KMS-11 (cell line): Measurements from ENCODE around the gene CPZ.

Experiments
- H2AFZ ChIP-seq: fragments of 200-600 bp; sonication (generic); 2 replicates; pipeline ENCODE4 v1.6.1; 2016; ENCODE audit warnings: antibody characterized with exemption, mixed run types, low read depth
- H3K27ac ChIP-seq: fragments of 200-600 bp; sonication (generic); 2 replicates; pipeline ENCODE4 v1.6.1; 2016; ENCODE audit warnings: mild to moderate bottlenecking, mixed run types
- H3K27me3 ChIP-seq: fragments of 200-600 bp; sonication (generic); 2 replicates; pipeline ENCODE4 v1.6.1; 2017; ENCODE audit warnings: mild to moderate bottlenecking, low read depth, mixed run types, moderate library complexity; ENCODE audit not compliant: insufficient read depth
- H3K36me3 ChIP-seq: fragments of 200-600 bp; sonication (generic); 2 replicates; pipeline ENCODE4 v1.6.1; 2017; ENCODE audit warnings: mild to moderate bottlenecking, mixed run types; ENCODE audit not compliant: insufficient read depth
- H3K4me1 ChIP-seq: fragments of 200-600 bp; sonication (generic); 2 replicates; pipeline ENCODE4 v1.6.1; 2016; ENCODE audit warnings: mild to moderate bottlenecking, low read depth, mixed run types; ENCODE audit not compliant: poor library complexity, severe bottlenecking
- H3K4me2 ChIP-seq: fragments of 200-600 bp; sonication (generic); 2 replicates; pipeline ENCODE4 v1.7.0; 2016; ENCODE audit warnings: mild to moderate bottlenecking, mixed run types
- H3K4me3 ChIP-seq: fragments of 200-600 bp; sonication (generic); IDR thresholded peaks from 2 replicates; pipeline ENCODE4 v1.6.1; 2017; ENCODE audit warnings: low read depth, low read length, mixed read lengths; ENCODE audit not compliant: insufficient read depth
- H3K79me2 ChIP-seq: fragments of 200-600 bp; sonication (generic); 2 replicates; pipeline ENCODE4 v1.6.1; 2016; ENCODE audit warnings: low read depth, mixed run types; ENCODE audit not compliant: insufficient read depth
- H3K9ac ChIP-seq: fragments of 200-600 bp; sonication (generic); 2 replicates; pipeline ENCODE4 v1.6.1; 2016; ENCODE audit warnings: mild to moderate bottlenecking, mixed run types
- H4K20me1 ChIP-seq: fragments of 200-600 bp; sonication (generic); 2 replicates; pipeline ENCODE4 v1.6.1; 2016; ENCODE audit warnings: mild to moderate bottlenecking, mixed run types; ENCODE audit not compliant: insufficient read depth
- TF ChIP-seq, protein P1 (sequence below): fragments of 200-600 bp; sonication (generic); conservative IDR thresholded peaks from 2 replicates; pipeline ENCODE4 v1.6.1; 2017; ENCODE audit warnings: low read depth, mild to moderate bottlenecking, antibody characterized with exemption, low read length, moderate library complexity, mixed read lengths

Gene CPZ

DNA sequence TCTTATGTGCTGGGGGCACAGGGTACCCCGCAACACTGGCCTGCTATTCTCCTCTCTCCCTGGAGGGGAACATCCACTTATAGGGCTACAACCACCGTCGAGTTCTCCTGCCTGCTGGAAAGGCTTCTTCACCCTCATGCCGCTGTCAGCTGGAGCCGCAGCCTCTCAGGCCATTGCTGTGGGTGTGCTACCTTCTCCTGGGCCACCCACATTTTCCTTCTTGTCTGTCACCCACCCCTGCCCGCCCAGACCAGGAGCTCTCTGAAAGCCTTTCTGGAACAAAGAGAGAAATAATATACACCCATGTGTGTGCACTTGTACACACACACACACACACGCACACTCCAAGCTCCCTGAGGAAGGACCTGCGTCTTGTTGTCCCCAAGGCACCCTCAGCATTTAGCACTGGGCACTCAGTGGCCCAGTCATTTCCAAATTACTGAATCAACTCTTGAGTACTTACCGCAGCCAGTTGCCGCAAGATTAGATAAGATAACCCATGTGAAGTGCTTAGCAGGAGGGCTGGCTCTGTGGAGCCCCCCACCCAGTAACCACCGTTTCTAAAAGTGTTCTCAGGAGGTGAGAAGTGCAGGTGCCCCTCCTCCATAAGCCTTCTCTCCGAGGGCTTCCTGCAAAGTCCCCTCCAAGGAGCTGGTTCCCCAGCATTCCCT, 50.2 kb downstream of the CPZ start:
- Histone ChIP-seq H3K79me2 (no peaks in the 10 kb centered on the region), H4K20me1 (no peaks in the 10 kb centered on the region), H3K4me1 (no peaks in the 10 kb centered on the region), H3K4me3 (no peak overlapping the region), H3K27ac (no peak overlapping the region), H2AFZ (no peak overlapping the region), H3K27me3 (no peaks in the 10 kb centered on the region), H3K4me2 (no peak overlapping the region), H3K9ac (no peak overlapping the region), H3K36me3 (no peaks in the 10 kb centered on the region)
- TF ChIP-seq, protein P1, sequence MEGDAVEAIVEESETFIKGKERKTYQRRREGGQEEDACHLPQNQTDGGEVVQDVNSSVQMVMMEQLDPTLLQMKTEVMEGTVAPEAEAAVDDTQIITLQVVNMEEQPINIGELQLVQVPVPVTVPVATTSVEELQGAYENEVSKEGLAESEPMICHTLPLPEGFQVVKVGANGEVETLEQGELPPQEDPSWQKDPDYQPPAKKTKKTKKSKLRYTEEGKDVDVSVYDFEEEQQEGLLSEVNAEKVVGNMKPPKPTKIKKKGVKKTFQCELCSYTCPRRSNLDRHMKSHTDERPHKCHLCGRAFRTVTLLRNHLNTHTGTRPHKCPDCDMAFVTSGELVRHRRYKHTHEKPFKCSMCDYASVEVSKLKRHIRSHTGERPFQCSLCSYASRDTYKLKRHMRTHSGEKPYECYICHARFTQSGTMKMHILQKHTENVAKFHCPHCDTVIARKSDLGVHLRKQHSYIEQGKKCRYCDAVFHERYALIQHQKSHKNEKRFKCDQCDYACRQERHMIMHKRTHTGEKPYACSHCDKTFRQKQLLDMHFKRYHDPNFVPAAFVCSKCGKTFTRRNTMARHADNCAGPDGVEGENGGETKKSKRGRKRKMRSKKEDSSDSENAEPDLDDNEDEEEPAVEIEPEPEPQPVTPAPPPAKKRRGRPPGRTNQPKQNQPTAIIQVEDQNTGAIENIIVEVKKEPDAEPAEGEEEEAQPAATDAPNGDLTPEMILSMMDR = no peak

DNA sequence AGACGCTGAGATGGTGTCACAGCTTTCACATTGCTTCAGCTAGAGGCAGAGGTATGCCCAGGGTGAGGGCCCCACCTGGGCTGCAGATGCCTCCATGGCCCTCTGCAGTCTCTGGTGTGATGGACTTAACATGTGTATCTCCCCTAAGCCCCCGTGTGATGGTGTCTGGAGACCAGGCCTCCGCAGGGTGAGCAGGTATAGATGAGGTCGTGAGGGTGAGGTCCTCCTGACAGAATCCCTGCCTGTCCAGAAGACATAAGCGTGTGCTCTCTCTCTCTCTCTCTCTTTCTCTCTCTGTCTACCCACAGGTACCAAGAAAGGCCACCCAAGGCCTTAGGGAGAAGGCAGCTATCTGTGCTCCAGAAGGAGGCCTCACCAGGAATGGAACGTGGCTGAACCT, 50.9 kb downstream of the CPZ start:
- H3K36me3 ChIP-seq = no peaks in the 10 kb centered on the region
- H4K20me1 ChIP-seq = no peaks in the 10 kb centered on the region
- H3K4me1 ChIP-seq = no peaks in the 10 kb centered on the region
- no peaks in the 10 kb centered on the region for H3K79me2 ChIP-seq
- no peak overlapping the region for H2AFZ ChIP-seq
- no peaks in the 10 kb centered on the region for H3K27me3 ChIP-seq
- H3K4me2 ChIP-seq = no peak overlapping the region
- TF ChIP-seq, protein P1 = no peak
- no peak overlapping the region for H3K9ac ChIP-seq
- no peak overlapping the region for H3K4me3 ChIP-seq
- H3K27ac ChIP-seq = no peak overlapping the region

DNA sequence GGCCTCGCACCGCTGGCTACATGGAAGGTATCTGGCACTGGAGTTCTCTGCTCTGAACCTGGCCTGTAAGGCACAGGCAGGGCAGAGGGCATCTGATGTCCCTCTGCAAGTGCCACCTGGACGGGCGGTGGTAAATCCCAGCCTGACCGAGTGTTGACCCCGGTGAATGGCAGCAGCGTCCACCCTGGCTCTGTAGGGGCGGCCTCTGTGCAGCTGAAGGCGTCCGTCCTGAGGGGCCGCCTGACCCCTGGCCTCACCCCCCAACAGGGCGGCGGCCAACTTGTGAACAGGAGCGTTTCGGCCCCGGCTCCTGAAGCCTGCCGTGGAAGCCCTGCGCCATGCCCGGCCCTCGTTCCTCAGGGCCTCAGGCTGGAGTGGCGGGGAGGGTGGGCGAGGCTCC, 51.4 kb downstream of the CPZ start:
- Histone ChIP-seq H3K9ac (no peak overlapping the region), H3K4me1 (no peaks in the 10 kb centered on the region), H3K27ac (no peak overlapping the region), H3K79me2 (no peaks in the 10 kb centered on the region), H3K4me2 (no peak overlapping the region), H3K27me3 (no peaks in the 10 kb centered on the region; the same call in 1 of the 2 replicates), H3K36me3 (no peaks in the 10 kb centered on the region), H3K4me3 (no peak overlapping the region), H4K20me1 (no peaks in the 10 kb centered on the region), H2AFZ (no peak overlapping the region)
- TF ChIP-seq, protein P1 = no peak

DNA sequence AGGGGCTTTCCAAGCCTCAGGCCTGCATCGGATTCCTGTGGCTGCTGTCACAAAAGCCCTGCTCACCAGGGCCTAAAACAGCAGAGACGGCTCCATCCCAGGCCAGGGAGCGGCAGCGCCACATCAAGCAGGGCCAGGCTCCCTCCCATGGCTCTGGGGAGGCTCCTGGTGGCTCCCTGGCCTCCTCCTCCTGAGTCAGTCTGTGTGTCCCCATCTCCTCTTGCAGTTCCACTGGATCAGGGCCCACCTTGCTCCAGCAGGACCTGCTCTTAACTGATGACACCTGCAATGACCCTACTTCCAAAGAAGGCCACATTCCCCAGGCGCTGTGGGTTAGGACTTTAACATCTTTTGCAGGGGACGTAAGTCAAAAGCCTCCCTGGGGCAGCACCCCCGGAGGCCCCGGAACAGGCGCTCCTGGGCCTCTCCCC, 51.9 kb downstream of the CPZ start:
- Histone ChIP-seq H4K20me1 (no peaks in the 10 kb centered on the region), H3K27me3 (no peaks in the 10 kb centered on the region; the same call in 1 of the 2 replicates), H3K79me2 (no peaks in the 10 kb centered on the region), H3K4me2 (no peak overlapping the region), H3K4me3 (no peak overlapping the region), H3K36me3 (no peaks in the 10 kb centered on the region), H3K27ac (no peak overlapping the region), H3K4me1 (no peaks in the 10 kb centered on the region), H2AFZ (no peak overlapping the region), H3K9ac (no peak overlapping the region)
- TF ChIP-seq, protein P1 = no peak
